Stimulated activated CD4-positive, alpha-beta T cell treated with anti-CD3 and anti-CD28 coated beads, Interleukin-15, amount 100 ng/mL, for 24 hours (primary cell): ENCODE measurements around the gene GTF2H4.
"Not testable (repeated sequence)": the region's sequence is repeated elsewhere in the genome, so short reads cannot be mapped to it uniquely, and the experiment has no call there.

Experiments
- DNase-seq: peaks from one replicate; pipeline ENCODE4 v3.0.0-alpha.2; 2020

Gene GTF2H4

GRCh38 chr6:30927080-30927479 lies 19.1 kb downstream of the GTF2H4 start:
- not testable (repeated sequence) for DNase-seq

DNA sequence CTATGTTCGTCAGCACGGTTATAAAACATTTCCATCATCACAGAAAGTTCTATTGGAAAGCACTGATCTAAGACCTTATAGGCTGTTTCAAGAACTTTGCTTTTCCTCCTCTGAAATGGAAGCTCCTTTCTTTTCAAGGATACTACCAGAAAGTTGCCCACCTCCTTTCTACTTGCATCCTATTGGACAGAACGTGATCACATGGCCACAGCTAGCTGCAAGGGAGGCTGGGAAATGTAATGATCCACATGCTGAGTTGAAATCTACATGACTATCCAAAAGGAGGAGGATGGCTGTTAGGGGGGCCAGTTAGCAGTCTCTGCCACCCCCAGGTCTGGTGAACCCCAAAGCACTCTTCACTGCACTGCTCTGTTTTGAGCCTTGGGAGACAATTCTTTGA lies 20.7 kb downstream of the GTF2H4 start:
- DNase-seq = no peak

DNA sequence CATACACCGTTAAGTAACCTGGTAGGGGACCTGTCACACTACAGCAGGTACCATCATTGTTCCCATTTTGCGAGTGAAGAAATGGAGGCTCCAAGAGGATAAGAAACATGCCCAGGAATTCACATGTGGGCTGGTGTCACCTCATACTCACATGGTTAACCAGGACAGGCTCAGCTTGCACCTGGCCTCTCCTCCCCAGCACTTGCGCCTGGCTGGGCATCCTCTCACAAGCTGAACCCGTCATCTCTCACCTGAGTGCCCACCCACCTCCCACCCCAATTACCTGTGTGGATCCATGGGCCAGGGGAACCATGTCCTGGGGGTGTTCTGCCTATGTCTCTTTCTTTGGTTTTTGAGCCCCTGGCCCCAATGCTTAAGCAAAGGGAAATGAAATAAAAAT lies 22.5 kb downstream of the GTF2H4 start:
- DNase-seq = no peak

- DNase-seq = no peak
Measured at GRCh38 chr6:30931272-30931671, 23.3 kb downstream of the GTF2H4 start.

GRCh38 chr6:30931969-30932645 lies 24.1 kb downstream of the GTF2H4 start, which contains the start of gene SFTA2:
TSS of gene SFTA2 (minus strand) at chr6:30932170. CDS start at chr6:30932096, 74 bp downstream.
- no peak for DNase-seq

GRCh38 chr6:30932665-30933365 lies 24.8 kb downstream of the GTF2H4 start:
- no peak for DNase-seq

DNA sequence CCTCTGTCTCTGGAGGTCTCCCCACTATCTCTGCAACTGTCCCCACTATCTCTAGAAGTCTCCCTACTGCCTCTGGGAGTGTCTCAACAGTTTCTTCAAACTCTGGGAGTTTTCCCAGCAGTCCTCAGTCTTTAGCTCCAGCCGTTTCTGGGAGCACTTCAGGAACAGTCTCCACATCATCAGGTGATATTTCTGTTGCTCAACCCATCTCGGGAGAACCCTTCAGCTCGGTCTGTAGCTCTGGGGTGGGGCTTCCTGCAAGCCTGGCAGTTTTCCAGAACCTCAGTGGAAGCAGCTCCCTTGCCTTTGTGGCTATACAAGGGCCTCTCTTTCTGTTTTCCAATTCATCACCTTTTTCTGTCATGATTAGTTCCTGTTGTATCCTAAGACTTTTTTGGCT lies 27.0 kb downstream of the GTF2H4 start:
- no peak for DNase-seq

- no peak for DNase-seq
Measured at GRCh38 chr6:30937265-30937664, 29.3 kb downstream of the GTF2H4 start.

DNA sequence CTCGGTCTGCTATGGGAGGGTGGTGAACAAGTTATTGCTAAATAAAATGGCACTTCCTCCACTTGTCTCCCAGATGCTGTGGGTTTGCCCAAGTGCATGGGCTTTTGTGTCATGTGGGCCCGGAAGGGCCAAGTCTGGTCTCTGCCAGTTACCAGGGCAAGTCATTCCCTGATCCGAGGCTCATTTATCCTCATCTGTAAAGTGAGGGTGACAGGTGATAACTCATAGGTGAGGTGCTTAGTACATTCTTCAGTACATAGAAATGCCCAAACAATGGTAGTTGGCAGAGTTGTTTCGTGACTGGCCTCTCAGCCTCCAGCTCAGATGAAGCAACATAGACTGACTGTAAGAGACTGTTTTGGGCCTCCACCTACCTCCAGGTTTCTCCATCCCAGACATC lies 30.7 kb downstream of the GTF2H4 start:
- DNase-seq = no peak

GRCh38 chr6:30939473-30939872 lies 31.5 kb downstream of the GTF2H4 start:
- no peak for DNase-seq

- DNase-seq = no peak
Measured at GRCh38 chr6:30940361-30940986, 32.5 kb downstream of the GTF2H4 start, which contains the start of gene MUCL3. TSS of gene MUCL3 (plus strand) at chr6:30940973. CDS start at chr6:30941000, 27 bp downstream.

GRCh38 chr6:30942338-30943060 lies 34.5 kb downstream of the GTF2H4 start:
- peak; percentile 25 for DNase-seq

DNA sequence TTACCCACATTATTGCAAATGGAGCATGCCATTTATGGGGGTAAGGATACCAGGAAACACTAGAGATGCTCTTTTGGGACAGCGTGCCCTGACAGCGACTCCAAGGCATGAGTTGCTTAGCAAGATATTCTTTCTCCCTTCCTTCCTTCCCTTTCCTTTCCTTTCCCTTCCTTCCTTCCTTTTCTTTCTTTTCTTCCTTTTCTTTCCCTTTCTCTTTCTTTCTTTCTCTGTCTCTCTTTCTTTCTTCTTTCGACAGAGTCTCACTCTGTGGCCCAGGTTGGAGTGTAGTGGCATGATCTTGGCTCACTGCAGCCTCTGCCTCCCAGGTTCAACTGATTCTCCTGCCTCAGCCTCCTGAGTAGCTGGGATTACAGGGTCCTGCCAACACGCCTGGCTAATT lies 36.0 kb downstream of the GTF2H4 start:
- no peak for DNase-seq

GRCh38 chr6:30945281-30945680 lies 37.3 kb downstream of the GTF2H4 start:
- no peak for DNase-seq

DNA sequence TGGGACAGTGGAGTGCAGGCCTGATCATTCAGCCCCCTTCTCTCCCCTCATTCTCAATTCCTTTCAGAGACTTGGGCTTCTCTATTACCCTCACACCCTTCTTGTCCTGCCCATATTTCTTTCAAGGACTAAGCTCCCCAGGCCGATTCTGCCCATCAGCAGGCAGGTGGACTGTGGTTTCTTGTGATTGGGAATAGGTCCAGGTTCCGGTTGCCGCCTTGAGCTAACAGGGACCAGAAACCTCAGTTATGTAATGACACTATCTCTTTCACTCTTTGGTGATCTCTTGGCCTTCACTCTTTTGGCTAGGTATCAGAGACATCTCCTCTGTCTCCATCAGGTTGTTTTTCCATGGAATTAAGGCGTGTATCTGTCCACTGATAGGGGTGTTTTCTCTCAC lies 39.2 kb downstream of the GTF2H4 start:
- no peak for DNase-seq

DNA sequence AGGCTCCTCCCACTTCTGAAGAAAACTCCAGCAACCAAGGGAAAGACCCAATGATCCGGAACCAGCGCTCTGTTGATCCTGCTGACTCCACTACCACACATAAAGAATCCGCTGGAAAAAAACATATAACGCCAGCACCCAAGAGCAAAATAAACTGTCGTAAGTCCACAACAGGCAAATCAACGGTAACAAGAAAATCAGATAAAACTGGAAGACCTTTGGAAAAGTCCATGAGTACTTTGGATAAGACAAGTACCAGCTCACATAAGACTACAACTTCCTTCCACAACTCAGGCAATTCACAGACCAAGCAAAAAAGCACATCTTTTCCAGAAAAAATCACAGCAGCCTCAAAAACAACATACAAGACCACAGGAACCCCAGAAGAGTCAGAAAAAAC lies 40.8 kb downstream of the GTF2H4 start:
- DNase-seq = no peak

DNA sequence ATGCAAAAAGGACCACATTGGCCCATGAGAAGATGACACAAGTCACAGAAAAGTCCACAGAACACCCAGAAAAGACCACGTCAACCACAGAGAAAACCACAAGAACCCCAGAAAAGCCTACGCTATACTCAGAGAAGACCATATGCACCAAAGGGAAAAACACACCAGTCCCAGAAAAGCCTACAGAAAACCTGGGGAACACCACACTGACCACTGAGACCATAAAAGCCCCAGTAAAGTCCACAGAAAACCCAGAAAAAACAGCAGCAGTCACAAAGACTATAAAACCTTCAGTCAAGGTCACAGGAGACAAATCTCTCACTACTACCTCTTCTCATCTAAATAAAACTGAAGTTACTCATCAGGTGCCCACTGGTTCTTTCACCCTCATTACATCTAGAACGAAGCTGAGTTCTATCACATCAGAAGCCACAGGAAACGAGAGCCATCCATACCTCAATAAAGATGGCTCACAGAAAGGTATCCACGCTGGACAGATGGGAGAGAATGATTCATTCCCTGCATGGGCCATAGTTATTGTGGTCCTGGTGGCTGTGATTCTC lies 44.0 kb downstream of the GTF2H4 start:
- DNase-seq = no peak

DNA sequence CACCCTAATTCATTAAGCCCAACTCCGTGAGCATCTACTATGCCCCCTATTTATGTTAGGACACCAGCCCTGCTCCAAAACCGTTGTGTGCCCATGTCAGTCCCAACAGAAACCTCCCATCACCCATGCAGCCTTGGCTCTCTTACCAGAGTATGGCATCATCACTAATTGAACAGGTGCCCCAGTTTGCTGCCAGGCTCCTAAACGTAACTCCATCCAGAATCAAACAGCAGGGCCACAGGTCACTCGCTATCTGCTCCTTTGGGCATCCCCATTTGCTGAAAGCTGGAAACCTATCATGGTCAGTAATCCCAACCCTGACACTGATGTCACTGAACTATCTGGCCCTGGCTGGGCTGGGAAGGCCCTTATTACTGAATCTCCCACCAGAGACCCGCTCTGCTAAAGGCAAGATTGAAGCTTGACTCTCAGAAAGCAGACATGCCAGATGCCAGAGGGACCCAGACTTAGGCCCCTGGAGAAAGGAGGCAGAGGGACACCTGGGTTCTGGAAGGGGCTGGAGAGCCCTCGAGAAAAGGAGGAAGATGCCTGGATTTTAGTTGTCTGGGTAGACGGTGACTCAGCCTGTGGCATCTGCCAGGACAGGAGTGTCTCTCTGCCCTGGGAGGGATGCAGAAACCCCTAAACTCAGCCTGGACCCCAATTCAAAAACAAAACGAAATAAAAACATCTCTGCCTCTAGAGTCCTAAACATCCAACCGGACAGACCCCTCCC lies 46.8 kb downstream of the GTF2H4 start:
- no peak for DNase-seq

GRCh38 chr6:30955367-30956042 lies 47.5 kb downstream of the GTF2H4 start:
- DNase-seq = peak; percentile 90

- DNase-seq = no peak
Measured at GRCh38 chr6:30957716-30958115, 49.7 kb downstream of the GTF2H4 start.

- no peak for DNase-seq
Measured at GRCh38 chr6:30960907-30961673, 53.1 kb downstream of the GTF2H4 start.
